Endothelial cell of umbilical vein (primary cell): ENCODE data around the gene MYMK. TPM values are rescaled to one million over a fixed set of nuclear protein-coding genes. Genes with fewer than 3 reads are reported as not detected.

Experiments used
- BruUV-seq: library from RNA; stranded (reverse); fragments of 400-500 nt; replicated peaks from 2 replicates; lab custom pipeline; 2021; lab: Mats Ljungman, UMichigan
- CTCF ChIA-PET: fragments of 300-600, 350-600 bp; sonication (Branson Sonifier 250); formaldehyde crosslinking; loops from one replicate; lab custom pipeline; 2021; ENCODE audit warnings: antibody characterized with exemption, inconsistent platforms; lab: Charles Lee
- POLR2A ChIA-PET: fragments of 300-600, 350-600 bp; sonication (Branson Sonifier 250); formaldehyde crosslinking; loops from one replicate; lab custom pipeline; 2021; ENCODE audit warnings: antibody characterized with exemption, inconsistent platforms; lab: Charles Lee
- DNase-seq: peaks from one replicate; pipeline ENCODE4 v3.0.0-alpha.2; 2011; ENCODE audit warnings: low read depth, low spot score
- FAIRE-seq: peaks from 2 replicates; lab custom pipeline; 2011; peaks lifted over from hg19 to GRCh38; lab: Jason Lieb, UNC
- H2AFZ ChIP-seq: 2 replicates; pipeline ENCODE4 v1.6.0; 2012; ENCODE audit warnings: low read depth, low read length, control low read depth, inconsistent platforms
- H3K27ac ChIP-seq: 2 replicates; pipeline ENCODE4 v1.5.1; 2011; ENCODE audit warnings: low read depth, mild to moderate bottlenecking, control low read depth, low read length, moderate library complexity; ENCODE audit not compliant: insufficient read depth
- H3K27me3 ChIP-seq, 2 experiments: 2 replicates each; pipeline versions ENCODE4 v1.6.0 to v1.6.1; 2011; ENCODE audit warnings: low read length in 2 of 2, mixed read lengths in 1 of 2; ENCODE audit not compliant: control insufficient read depth in 2 of 2, insufficient read depth in 2 of 2
- H3K36me3 ChIP-seq, 2 experiments: 2 replicates in 1 of 2; 3 replicates in 1 of 2; pipeline ENCODE4 v1.5.1; 2011; ENCODE audit warnings: low read length in 2 of 2, mild to moderate bottlenecking in 1 of 2, moderate library complexity in 1 of 2; ENCODE audit not compliant: control insufficient read depth in 2 of 2, insufficient read depth in 2 of 2; ENCODE audit errors: extremely low read depth in 1 of 2
- H3K4me1 ChIP-seq: 3 replicates; pipeline ENCODE4 v1.5.1; 2011; ENCODE audit warnings: mild to moderate bottlenecking, low read length; ENCODE audit not compliant: control insufficient read depth, insufficient read depth; ENCODE audit errors: extremely low read depth
- H3K4me2 ChIP-seq: 2 replicates; pipeline ENCODE4 v1.6.1; 2011; ENCODE audit warnings: low read length, control low read depth, mixed read lengths; ENCODE audit not compliant: insufficient read depth
- H3K4me3 ChIP-seq, 3 experiments: fragments of 200-600 bp in 1 of 3; sonication (generic), shearing (Covaris generic) in 1 of 3; replicated peaks in 1 of 3; 2 replicates each; pipeline ENCODE4 v1.5.1; 2011 to 2016; ENCODE audit warnings: control low read depth in 3 of 3, low read length in 3 of 3, mild to moderate bottlenecking in 2 of 3, inconsistent platforms in 1 of 3, low read depth in 1 of 3, moderate library complexity in 1 of 3; ENCODE audit not compliant: insufficient read depth in 1 of 3
- H3K79me2 ChIP-seq: 2 replicates; pipeline ENCODE4 v1.6.0; 2012; ENCODE audit warnings: low read length, inconsistent platforms; ENCODE audit not compliant: control insufficient read depth, insufficient read depth
- H3K9ac ChIP-seq: replicated peaks from 2 replicates; pipeline ENCODE3; 2011; ENCODE audit warnings: low read length, control low read depth; ENCODE audit not compliant: insufficient read depth; ENCODE audit errors: extremely low read depth
- H3K9me1 ChIP-seq: replicated peaks from 3 replicates; pipeline ENCODE4 v1.6.0; 2011; ENCODE audit warnings: mild to moderate bottlenecking, low read length; ENCODE audit not compliant: control insufficient read depth, insufficient read depth; ENCODE audit errors: extremely low read depth
- H3K9me3 ChIP-seq: replicated peaks from 2 replicates; pipeline ENCODE4 v1.5.1; 2012; ENCODE audit warnings: low read length, inconsistent platforms; ENCODE audit not compliant: control insufficient read depth, insufficient read depth
- H4K20me1 ChIP-seq: replicated peaks from 2 replicates; pipeline ENCODE3; 2011; ENCODE audit warnings: mild to moderate bottlenecking, low read length; ENCODE audit not compliant: control insufficient read depth, insufficient read depth; ENCODE audit errors: extremely low read depth
- CTCF ChIP-seq, 2 donors: IDR thresholded peaks; 1 replicate in 1 of 2; 2 replicates in 1 of 2; pipeline ENCODE4 v1.5.1; 2011; ENCODE audit warnings: low read length in 2 of 2, mild to moderate bottlenecking in 2 of 2, moderate library complexity in 2 of 2, control low read depth in 1 of 2, inconsistent platforms in 1 of 2, low read depth in 1 of 2; ENCODE audit not compliant: insufficient read depth in 1 of 2; ENCODE audit errors: extremely low read depth in 1 of 2
- EZH2 ChIP-seq: IDR thresholded peaks from 2 replicates; pipeline ENCODE4 v1.6.1; 2012; ENCODE audit warnings: borderline replicate concordance, low read depth, mild to moderate bottlenecking, moderate library complexity, low read length, inconsistent platforms; ENCODE audit not compliant: severe bottlenecking
- FOS ChIP-seq: IDR thresholded peaks from 2 replicates; pipeline ENCODE4 v1.6.1; 2011; ENCODE audit warnings: mild to moderate bottlenecking, low read length, moderate library complexity, borderline replicate concordance; ENCODE audit not compliant: insufficient read depth
- GATA2 ChIP-seq: IDR thresholded peaks from 2 replicates; pipeline ENCODE4 v1.7.0; 2011; ENCODE audit warnings: low read depth, mild to moderate bottlenecking, moderate library complexity, mixed read lengths, low read length; ENCODE audit not compliant: insufficient read length, insufficient read depth
- JUN ChIP-seq: IDR thresholded peaks from 2 replicates; pipeline ENCODE4 v1.6.1; 2011; ENCODE audit warnings: borderline replicate concordance, low read depth; ENCODE audit not compliant: insufficient read length, insufficient read depth
- MAX ChIP-seq: IDR thresholded peaks from 2 replicates; pipeline ENCODE4 v1.6.1; 2011; ENCODE audit not compliant: insufficient read depth, insufficient read length
- MYC ChIP-seq: IDR thresholded peaks from one replicate; pipeline ENCODE4 v1.6.1; 2011; ENCODE audit warnings: mild to moderate bottlenecking, low read depth, low read length
- POLR2A ChIP-seq: IDR thresholded peaks from 2 replicates; pipeline ENCODE4 v1.6.1; 2012; ENCODE audit warnings: low read depth, mild to moderate bottlenecking, control low read depth, low read length
- POLR2AphosphoS5 ChIP-seq: IDR thresholded peaks from 2 replicates; pipeline ENCODE4 v1.6.1; 2012; ENCODE audit warnings: low read depth, mild to moderate bottlenecking, control low read depth, low read length, moderate library complexity; ENCODE audit not compliant: insufficient read depth
- dilution Hi-C: fragments of 300-500 bp; cut with MboI; formaldehyde crosslinking; loops from one replicate; pipeline ENCODE4 v1.15.0; 2019; ENCODE audit warnings: low sequenced_read_pairs; ENCODE audit not compliant: extremely low pct_ligation_motif_present
- intact Hi-C: fragments of 100-400 bp; cut with micrococcal nuclease; formaldehyde crosslinking; loops from one replicate; pipeline ENCODE4 v1.10.0; 2022
- polyA plus RNA-seq, 4 experiments: library from polyadenylated mRNA; depleted of rRNA in 3 of 4; stranded (reverse) in 3 of 4; unstranded in 1 of 4; fragments of >200 nt; gene quantifications; 2 replicates each; pipeline versions ENCODE4 v1.2.1 to v1.2.3, GENCODE V29; 2011 to 2012; ENCODE audit warnings: missing spikeins in 1 of 4
- total RNA-seq: library from RNA; stranded (reverse); gene quantifications from 2 replicates; pipeline ENCODE4 v1.2.3, GENCODE V29; 2021

MYMK gene
- total and polyA plus RNA-seq, 2 donors (not counting 3 experiments of a cell fraction or from before 2014, with no cell fraction given): not detected

GRCh38 chr9:133518200-133518599, 6.6 kb downstream of the MYMK start:
- CTCF ChIA-PET: no interaction called here
- no peak overlapping the region for H3K4me3 ChIP-seq
- H3K27me3 ChIP-seq: no peaks in the 10 kb centered on the region
- H3K27ac ChIP-seq: no peak overlapping the region
- FAIRE-seq (no peak), DNase-seq (no peak)
- dilution Hi-C loops: no loop called here
- POLR2A ChIA-PET: no interaction called here
- intact Hi-C loops: no loop called here
- no peaks in the 10 kb centered on the region for H3K36me3 ChIP-seq
- no peaks in the 10 kb centered on the region for H3K9me1 ChIP-seq
- no peaks in the 10 kb centered on the region for H3K4me1 ChIP-seq
- H3K4me2 ChIP-seq: no peak overlapping the region
- no peaks in the 10 kb centered on the region for H4K20me1 ChIP-seq
- H2AFZ ChIP-seq: no peak overlapping the region
- no peak for TF ChIP-seq JUN
- TF ChIP-seq MYC: no peak
- no peak for TF ChIP-seq EZH2
- TF ChIP-seq MAX: no peak
- BruUV-seq: no TSS peak
- H3K9me3 ChIP-seq: no peaks in the 10 kb centered on the region
- no peaks in the 10 kb centered on the region for H3K79me2 ChIP-seq
- no peak overlapping the region for H3K9ac ChIP-seq

- Histone ChIP-seq H3K9ac (no peak overlapping the region), H3K36me3 (no peaks in the 10 kb centered on the region), H3K27ac (no peak overlapping the region), H3K4me3 (no peak overlapping the region), H2AFZ (no peak overlapping the region), H3K27me3 (no peaks in the 10 kb centered on the region), H3K9me3 (no peaks in the 10 kb centered on the region), H4K20me1 (no peaks in the 10 kb centered on the region), H3K4me2 (no peak overlapping the region), H3K4me1 (no peaks in the 10 kb centered on the region), H3K9me1 (no peaks in the 10 kb centered on the region), H3K79me2 (no peaks in the 10 kb centered on the region)
- BruUV-seq: no TSS peak
- DNase-seq (no peak), FAIRE-seq (no peak)
- TF ChIP-seq EZH2 (no peak), POLR2AphosphoS5 (no peak), JUN (no peak), MYC (no peak), GATA2 (no peak), POLR2A (no peak), FOS (no peak), MAX (no peak), CTCF (IDR thresholded peaks at IDR 0.05; ENCODE audit: extremely low read depth in 1 of 2, insufficient read depth in 1 of 2, low read depth in 1 of 2, low read length in 2 of 2) (no peak)
- CTCF ChIA-PET: no interaction called here
- intact Hi-C loops: no loop called here
- POLR2A ChIA-PET: no interaction called here
- dilution Hi-C loops: no loop called here
Observed at GRCh38 chr9:133517711-133518110, 7.0 kb downstream of the MYMK start.
